ENCODE results near the gene PLSCR2.

DNA sequence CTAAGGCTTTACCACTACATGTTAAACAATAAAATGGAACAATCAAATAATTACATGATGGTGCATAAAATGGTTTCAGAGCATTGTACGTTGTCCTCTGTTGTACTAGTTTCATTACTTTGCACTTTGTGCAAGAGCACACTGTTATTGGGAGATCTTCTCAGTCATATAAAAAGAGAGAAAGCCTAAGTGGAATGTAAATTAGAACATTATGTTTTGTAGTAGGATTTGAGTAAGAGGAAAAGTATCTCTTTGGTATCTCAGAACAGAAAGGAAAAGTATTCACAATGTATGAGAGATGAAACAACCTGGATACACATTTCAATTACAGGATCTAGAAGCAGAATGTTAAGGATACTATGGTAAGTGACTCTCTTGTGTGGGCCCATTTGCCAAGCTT lies 26.9 kb upstream of the PLSCR2 start:
- no peak for TF ChIP-seq POLR2A (IDR thresholded peaks at IDR 0.05)
- no peak for TF ChIP-seq CTCF (IDR thresholded peaks at IDR 0.05)
